Gastrocnemius medialis (tissue), 4 donors: ENCODE results near the gene SH3TC1. TPM values are rescaled to one million over a fixed set of nuclear protein-coding genes. Genes with fewer than 3 reads are reported as not detected.

Source experiments
- ATAC-seq, 2 donors: fragments of 150-250 bp; one replicate each; pipeline ENCODE4 v1.9.1; 2016
- DNase-seq, 2 donors: peaks; one replicate each; pipeline ENCODE4 v3.0.0-alpha.2; 2019
- H3K27ac ChIP-seq, 4 donors: fragments of 200-600 bp; sonication (generic); 1 replicate in 1 of 4; 2 replicates in 3 of 4; pipeline ENCODE4 v1.5.1; 2016 to 2018; ENCODE audit warnings: mild to moderate bottlenecking in 2 of 4, moderate library complexity in 1 of 4
- H3K27me3 ChIP-seq, 3 donors: fragments of 200-600 bp; sonication (generic) in 2 of 3; 1 replicate in 1 of 3; 2 replicates in 2 of 3; pipeline versions ENCODE4 v1.5.1 to v1.6.0; 2016 to 2019; ENCODE audit warnings: mild to moderate bottlenecking in 1 of 3, moderate library complexity in 1 of 3
- H3K36me3 ChIP-seq, 2 donors: fragments of 200-600 bp; sonication (generic) in 1 of 2; one replicate each; pipeline ENCODE4 v1.5.1; 2017 to 2018
- H3K4me1 ChIP-seq, 2 donors: fragments of 200-600 bp; sonication (generic) in 1 of 2; one replicate each; pipeline ENCODE4 v1.5.1; 2016 to 2017; ENCODE audit warnings: mild to moderate bottlenecking in 2 of 2
- H3K4me3 ChIP-seq, 4 donors: fragments of 200-600 bp; sonication (generic) in 3 of 4; 1 replicate in 1 of 4; 2 replicates in 3 of 4; pipeline ENCODE4 v1.5.1; 2016 to 2019; ENCODE audit warnings: mild to moderate bottlenecking in 2 of 4
- H3K9me3 ChIP-seq, 3 donors: fragments of 200-600 bp; sonication (generic) in 2 of 3; 1 replicate in 1 of 3; 2 replicates in 2 of 3; pipeline ENCODE4 v1.5.1; 2016 to 2019
- CTCF ChIP-seq, 5 experiments: fragments of 450-650 bp in 3 of 5; fragments of 200-600 bp in 2 of 5; sonication (generic) in 2 of 5; IDR thresholded peaks in 4 of 5; conservative IDR thresholded peaks in 1 of 5; 1 replicate in 4 of 5; 2 replicates in 1 of 5; pipeline ENCODE4 v1.5.1; 2016 to 2019; ENCODE audit warnings: antibody characterized with exemption in 5 of 5, mild to moderate bottlenecking in 3 of 5, moderate library complexity in 3 of 5
- POLR2A ChIP-seq, 2 donors: fragments of 450-650 bp; IDR thresholded peaks; one replicate each; pipeline ENCODE4 v1.6.1; 2017; ENCODE audit warnings: antibody characterized with exemption in 2 of 2, mild to moderate bottlenecking in 2 of 2, moderate library complexity in 2 of 2
- in situ Hi-C, 4 donors: fragments of 200-750 bp; cut with MboI; loops; one replicate each; pipeline versions ENCODE4 v1.15.0 to v1.8.0; 2017; ENCODE audit warnings: low sequenced_read_pairs in 4 of 4
- intact Hi-C: fragments of 100-400 bp; cut with DNase I; formaldehyde crosslinking; loops from one replicate; pipeline ENCODE4 v1.15.1; 2023; ENCODE audit warnings: low total_unique reads
- total RNA-seq, 4 donors: library from RNA; depleted of rRNA; stranded (reverse); fragments of >200 nt; gene quantifications; one replicate each; pipeline versions ENCODE4 v1.1.0 to v1.2.3, GENCODE V29; 2016

The SH3TC1 gene
- total RNA-seq, 4 donors from 2014 or later = 2.9 to 8.5 (median 5.8) TPM

GRCh38 chr4:8185930-8186329 lies 13.2 kb upstream of the SH3TC1 start:
- no peak overlapping the region for H3K27ac ChIP-seq
- no peaks in the 10 kb centered on the region for H3K27me3 ChIP-seq
- intact Hi-C loops (no loop called here), in situ Hi-C loops (loop anchor here in 1 of 4 donors (25.0 kb wide), 1 partner anchor 374 kb away; no protein-coding TSS in a partner anchor)
- no peaks in the 10 kb centered on the region for H3K9me3 ChIP-seq
- no peak overlapping the region for H3K4me3 ChIP-seq
- H3K4me1 ChIP-seq = peaks cover 45 to 52% of the 10 kb centered on the region in 2 donors
- no peaks in the 10 kb centered on the region for H3K36me3 ChIP-seq
- no peak for DNase-seq
- TF ChIP-seq POLR2A (IDR thresholded peaks at IDR 0.05) = no peak
- ATAC-seq = no peak

- no peaks in the 10 kb centered on the region for H3K36me3 ChIP-seq
- peaks cover 47 to 56% of the 10 kb centered on the region in 2 donors for H3K4me1 ChIP-seq
- DNase-seq = peak; percentile 45 to 67
- intact Hi-C loops = loop anchor here (1.0 kb wide), 2 partner anchors 20 to 87 kb away; no protein-coding TSS in a partner anchor
- H3K9me3 ChIP-seq = no peaks in the 10 kb centered on the region
- H3K27me3 ChIP-seq = no peaks in the 10 kb centered on the region
- H3K27ac ChIP-seq = peak overlapping the region; percentile 89 to 94 (median 92)
- no peak overlapping the region for H3K4me3 ChIP-seq
- in situ Hi-C loops = loop anchor here in 1 of 4 donors (25.0 kb wide), 1 partner anchor 376 kb away; no protein-coding TSS in a partner anchor
- ATAC-seq = peak; percentile 22 to 33
- TF ChIP-seq CTCF (IDR thresholded peaks at IDR 0.05 in 4 of 5, conservative IDR thresholded peaks at IDR 0.05 in 1 of 5) = no peak
- no peak for TF ChIP-seq POLR2A (IDR thresholded peaks at IDR 0.05)
Measured at GRCh38 chr4:8188085-8188484, 11.0 kb upstream of the SH3TC1 start.

GRCh38 chr4:8188743-8189550 lies 10.1 kb upstream of the SH3TC1 start:
- Histone ChIP-seq H3K4me1 (peaks cover 41 to 47% of the 10 kb centered on the region in 2 donors), H3K4me3 (peak overlapping the region in 1 of 4 donors; percentile 19), H3K9me3 (no peaks in the 10 kb centered on the region), H3K36me3 (no peaks in the 10 kb centered on the region), H3K27me3 (no peaks in the 10 kb centered on the region), H3K27ac (peak overlapping the region; percentile 89 to 94 (median 92))
- DNase-seq (peak; percentile 88 to 95), ATAC-seq (peak; percentile 61 to 62)
- intact Hi-C loops (loop anchor here (1.0 kb wide), 3 partner anchors 21 to 88 kb away; no protein-coding TSS in a partner anchor), in situ Hi-C loops (loop anchor here in 1 of 4 donors (25.0 kb wide), 1 partner anchor 377 kb away; no protein-coding TSS in a partner anchor)
- TF ChIP-seq CTCF (IDR thresholded peaks at IDR 0.05 in 4 of 5, conservative IDR thresholded peaks at IDR 0.05 in 1 of 5) = no peak
- peak; percentile 49 to 64 for TF ChIP-seq POLR2A (IDR thresholded peaks at IDR 0.05)

GRCh38 chr4:8189551-8190466 lies 9.3 kb upstream of the SH3TC1 start:
- in situ Hi-C loops = loop anchor here in 1 of 4 donors (25.0 kb wide), 1 partner anchor 378 kb away; no protein-coding TSS in a partner anchor
- no peak for DNase-seq
- intact Hi-C loops = loop anchor here (1.0 to 10.0 kb wide), 2 partner anchors 25 to 365 kb away; no protein-coding TSS in a partner anchor
- Histone ChIP-seq H3K9me3 (no peaks in the 10 kb centered on the region), H3K27ac (peak overlapping the region; percentile 89 to 94 (median 92)), H3K36me3 (no peaks in the 10 kb centered on the region), H3K4me1 (peaks cover 41% of the 10 kb centered on the region in 2 donors), H3K4me3 (peak overlapping the region in 1 of 4 donors; percentile 19), H3K27me3 (no peaks in the 10 kb centered on the region)
- no peak for TF ChIP-seq POLR2A (IDR thresholded peaks at IDR 0.05)
- TF ChIP-seq CTCF (IDR thresholded peaks at IDR 0.05 in 4 of 5, conservative IDR thresholded peaks at IDR 0.05 in 1 of 5) = no peak
- peak in 1 of 2 donors; percentile 5 for ATAC-seq
